Panc1 (cell line): ENCODE data around the gene HBP1.

Experiments used
- CTCF ChIP-seq: fragments of 450-650 bp; IDR thresholded peaks from 2 replicates; pipeline ENCODE4 v1.5.1; 2017; ENCODE audit warnings: mild to moderate bottlenecking
- REST ChIP-seq, 2 experiments: IDR thresholded peaks; 2 replicates each; pipeline ENCODE4 v1.6.1; 2011 to 2012; ENCODE audit warnings: low read depth in 2 of 2, control low read depth in 1 of 2, low read length in 1 of 2, mild to moderate bottlenecking in 1 of 2, moderate library complexity in 1 of 2; ENCODE audit not compliant: insufficient read depth in 1 of 2

- no peak for TF ChIP-seq REST (IDR thresholded peaks at IDR 0.05; ENCODE audit: insufficient read depth in 1 of 2, low read depth in 2 of 2, low read length in 1 of 2)
- no peak for TF ChIP-seq CTCF
These were observed 68.6 kb downstream of the HBP1 start for GRCh38 chr7:107237451-107237850.
